AG08396 (cell line): ENCODE measurements around the gene EIF2S1.
"Not testable (repeated sequence)": the region's sequence is repeated elsewhere in the genome, so short reads cannot be mapped to it uniquely, and the experiment has no call there.

Experiments used
- DNase-seq: peaks from one replicate; pipeline ENCODE4 v3.0.0; 2012; ENCODE audit warnings: low spot score, mixed read lengths

EIF2S1 gene

DNA sequence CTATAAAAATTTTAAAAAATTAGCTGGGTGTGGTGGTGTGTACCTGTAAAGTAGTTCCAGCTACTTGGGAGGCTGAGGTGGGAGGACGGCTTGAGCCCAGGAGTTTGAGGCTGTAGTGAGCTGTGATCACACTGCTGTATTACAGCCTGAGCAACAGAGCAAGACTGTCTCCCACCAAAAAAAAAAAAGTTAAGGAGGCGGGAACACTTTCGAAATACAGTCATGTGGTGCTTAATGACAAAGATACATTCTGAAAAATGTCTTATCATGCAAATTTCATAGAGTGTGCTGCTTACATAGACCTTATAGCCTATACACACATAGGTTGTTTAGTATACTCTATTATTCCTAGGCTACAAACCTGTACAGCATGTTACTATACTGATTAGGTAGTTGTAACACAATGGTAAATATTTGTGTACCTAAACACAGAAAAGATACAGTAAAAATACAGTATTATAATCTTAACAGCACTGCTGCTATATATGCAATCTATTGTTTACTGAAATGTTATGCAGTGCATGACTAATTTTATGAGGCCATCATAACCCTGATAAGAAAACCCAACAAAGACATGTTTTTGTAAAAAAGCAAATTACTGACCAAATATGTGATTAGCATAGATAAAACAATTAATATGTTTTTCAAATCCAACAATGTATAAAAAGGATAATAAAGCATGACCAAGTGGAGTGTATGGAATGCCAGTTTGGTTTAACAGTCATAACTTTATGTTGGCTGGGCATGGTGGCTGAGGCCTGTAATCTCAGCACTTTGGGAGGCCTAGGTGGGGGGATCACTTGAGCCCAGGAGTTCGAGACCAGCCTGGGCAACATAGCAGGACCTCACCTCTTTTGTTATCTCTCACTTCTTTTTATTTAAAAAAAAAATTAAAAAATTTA lies 11.4 kb downstream of the EIF2S1 start:
- DNase-seq: no peak

- no peak for DNase-seq
These were observed 12.7 kb downstream of the EIF2S1 start for GRCh38 chr14:67372833-67373232.

DNA sequence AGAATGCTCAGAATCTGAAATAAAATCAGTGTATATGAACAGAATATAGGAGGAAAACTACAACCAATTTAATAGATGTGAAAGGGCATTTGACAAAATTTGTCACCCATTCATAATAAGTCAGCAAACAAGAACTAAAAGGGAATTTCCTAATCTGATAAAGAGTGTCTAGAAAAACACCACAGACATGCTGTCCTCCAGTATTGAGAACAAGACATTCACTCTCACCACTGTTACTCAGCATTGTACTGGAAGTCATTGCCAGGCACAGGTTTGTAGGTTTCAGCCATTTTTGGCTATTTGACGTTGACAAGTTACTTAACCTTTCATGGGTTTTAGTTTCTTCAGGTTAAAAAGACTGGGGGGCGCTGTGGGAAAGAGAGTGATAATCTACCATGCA lies 13.2 kb downstream of the EIF2S1 start:
- no peak for DNase-seq

DNA sequence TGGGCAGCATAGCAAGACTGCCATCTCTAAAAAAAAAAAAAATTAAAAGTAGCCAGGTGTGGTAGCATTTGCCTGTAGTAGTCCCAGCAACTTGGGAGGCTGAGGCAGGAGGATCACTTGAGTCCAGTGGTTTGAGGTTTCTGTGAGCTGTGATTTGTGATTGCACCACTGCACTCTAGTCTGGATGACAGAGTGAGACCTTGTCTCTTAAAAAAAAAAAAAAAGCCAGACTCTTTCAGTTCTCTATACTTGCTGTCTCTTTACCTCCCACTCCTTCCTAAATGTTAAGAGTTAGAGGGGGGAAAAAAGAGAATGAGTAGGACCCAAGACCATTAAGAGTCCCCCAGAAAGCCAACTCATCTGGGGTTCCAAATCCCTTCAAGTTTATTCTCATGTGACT lies 17.8 kb downstream of the EIF2S1 start:
- no peak for DNase-seq

- DNase-seq: no peak
These were observed 25.0 kb downstream of the EIF2S1 start for GRCh38 chr14:67385120-67385519.

DNA sequence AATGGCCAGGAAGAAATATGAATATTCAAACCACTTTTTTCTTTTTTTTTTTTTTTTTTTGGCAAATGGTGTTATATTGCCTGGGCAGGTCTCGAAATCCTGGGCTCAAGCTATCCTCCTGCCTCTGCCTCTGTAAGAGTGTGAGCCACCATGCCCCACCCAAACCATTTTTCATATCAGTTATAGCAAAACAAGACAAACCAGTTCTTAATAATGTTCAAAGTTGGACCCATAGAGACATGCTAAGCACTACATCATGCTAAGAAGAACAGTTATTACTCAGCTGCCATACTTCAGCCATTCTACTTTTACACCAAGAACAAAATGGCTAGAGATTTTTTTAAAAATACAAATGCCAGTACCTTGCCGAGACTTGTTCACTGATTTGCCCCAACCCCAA lies 25.5 kb downstream of the EIF2S1 start:
- no peak for DNase-seq

DNA sequence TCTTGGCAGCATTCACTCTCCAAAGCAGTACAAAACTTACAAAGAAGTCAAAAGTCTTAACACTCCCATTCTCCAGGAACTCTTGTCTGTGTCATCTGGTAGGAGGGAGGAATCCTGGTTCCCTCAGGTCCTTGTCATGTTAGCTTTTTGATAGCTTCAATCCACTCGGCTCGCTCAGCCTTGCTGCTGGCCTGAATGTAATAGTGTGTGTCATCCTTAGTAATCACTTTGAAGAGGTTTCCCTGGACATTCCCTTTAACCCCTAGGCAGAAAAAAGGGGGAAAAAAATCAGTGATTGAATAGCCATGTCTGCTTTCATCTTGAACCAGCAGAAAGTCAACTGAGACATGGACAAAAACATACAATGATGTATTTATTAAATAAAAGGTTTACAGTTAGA lies 27.1 kb downstream of the EIF2S1 start:
- no peak for DNase-seq

DNA sequence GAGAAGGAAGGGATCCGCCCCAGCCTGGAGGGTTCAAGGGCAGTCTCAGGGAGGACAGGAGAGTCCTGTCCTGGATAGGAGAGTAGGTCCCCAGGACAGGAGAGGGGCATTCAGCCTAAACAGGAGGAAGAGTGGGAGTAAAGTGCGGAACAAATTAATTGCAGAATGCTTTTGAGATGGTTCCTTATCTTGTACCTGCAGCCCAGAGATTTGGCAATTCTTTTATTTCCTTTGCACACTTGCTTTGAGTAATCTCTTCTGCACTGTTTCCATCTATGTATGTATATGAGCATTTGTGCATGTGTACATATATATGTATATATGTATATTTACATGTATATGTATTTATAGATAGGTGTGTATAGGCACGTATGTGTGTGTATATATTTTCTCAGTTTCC lies 29.1 kb downstream of the EIF2S1 start:
- no peak for DNase-seq

DNA sequence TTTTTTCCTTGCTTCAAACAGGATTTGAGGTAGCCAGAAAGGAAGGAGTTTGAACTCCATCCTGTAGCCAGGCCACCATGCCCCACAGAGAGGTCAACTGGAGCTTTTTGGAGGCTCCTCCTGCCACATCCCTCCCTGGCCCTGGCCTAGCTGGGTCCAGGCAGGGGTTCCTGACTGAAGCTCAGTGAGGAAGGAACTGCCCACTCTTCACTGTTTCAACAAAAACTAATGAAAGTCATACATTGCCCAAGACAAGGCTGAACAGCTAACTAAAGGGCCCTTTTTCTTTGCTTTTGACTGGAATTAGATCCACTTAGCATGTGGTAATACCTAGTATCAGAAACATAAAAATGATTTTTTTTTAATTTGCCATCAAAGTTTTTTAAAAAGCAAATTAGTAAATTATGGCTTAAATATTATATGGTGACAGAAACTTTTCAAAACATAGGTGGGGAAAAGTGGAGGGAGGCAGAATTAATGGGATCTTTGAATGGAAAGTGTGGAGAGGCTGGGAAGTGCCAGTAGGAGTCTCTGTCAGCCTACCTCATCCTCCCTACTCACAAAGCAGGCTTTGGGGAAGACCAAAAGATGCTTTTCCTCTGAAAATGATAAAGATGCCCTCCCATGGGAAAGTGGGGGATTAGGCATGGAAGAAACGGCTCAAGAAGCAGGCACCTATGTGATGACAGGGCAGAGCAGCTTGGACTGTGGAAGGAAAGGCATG lies 29.8 kb downstream of the EIF2S1 start:
- no peak for DNase-seq

GRCh38 chr14:67391268-67391667 lies 31.1 kb downstream of the EIF2S1 start:
- DNase-seq: no peak

DNA sequence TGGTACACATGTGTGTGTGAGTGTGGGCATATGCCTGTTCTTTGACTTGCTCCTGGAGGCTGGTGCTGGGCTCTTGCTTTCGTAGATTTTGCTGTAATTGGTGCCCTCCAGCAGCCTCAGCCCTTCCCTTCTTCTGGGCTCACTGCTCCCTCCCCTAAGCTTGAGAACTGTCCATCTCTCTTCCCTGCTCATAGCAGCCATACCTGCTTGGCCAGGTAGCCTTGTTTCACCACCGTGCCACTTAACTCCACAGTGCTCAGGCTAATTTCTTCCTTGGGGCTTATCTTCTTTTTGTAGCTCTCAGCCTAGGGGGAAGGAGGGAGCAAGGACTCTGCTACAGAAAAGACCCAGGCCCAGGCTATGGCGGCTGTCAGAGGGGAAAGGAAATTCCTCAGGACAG lies 32.0 kb downstream of the EIF2S1 start:
- no peak for DNase-seq

- DNase-seq: no peak
These were observed 32.7 kb downstream of the EIF2S1 start for GRCh38 chr14:67392800-67393199.

DNA sequence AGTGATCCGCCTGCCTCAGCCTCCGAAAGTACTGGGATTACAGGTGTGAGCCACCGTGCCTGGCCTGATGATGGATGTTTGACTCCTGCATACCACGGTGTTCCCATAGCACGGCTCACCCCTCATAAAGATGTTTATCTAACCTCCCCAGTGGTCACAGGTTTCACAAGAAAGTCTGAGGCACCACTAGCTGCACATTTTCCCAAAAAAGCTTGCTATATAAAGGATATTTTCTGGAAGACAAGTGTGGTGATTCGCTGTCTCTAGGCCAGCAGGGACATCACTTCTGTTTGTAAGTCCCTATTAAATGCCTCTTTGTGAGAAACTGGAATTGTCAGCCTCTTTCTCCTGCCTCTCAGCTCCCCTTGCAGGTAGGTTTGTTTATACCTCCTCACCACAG lies 33.6 kb downstream of the EIF2S1 start:
- no peak for DNase-seq

DNA sequence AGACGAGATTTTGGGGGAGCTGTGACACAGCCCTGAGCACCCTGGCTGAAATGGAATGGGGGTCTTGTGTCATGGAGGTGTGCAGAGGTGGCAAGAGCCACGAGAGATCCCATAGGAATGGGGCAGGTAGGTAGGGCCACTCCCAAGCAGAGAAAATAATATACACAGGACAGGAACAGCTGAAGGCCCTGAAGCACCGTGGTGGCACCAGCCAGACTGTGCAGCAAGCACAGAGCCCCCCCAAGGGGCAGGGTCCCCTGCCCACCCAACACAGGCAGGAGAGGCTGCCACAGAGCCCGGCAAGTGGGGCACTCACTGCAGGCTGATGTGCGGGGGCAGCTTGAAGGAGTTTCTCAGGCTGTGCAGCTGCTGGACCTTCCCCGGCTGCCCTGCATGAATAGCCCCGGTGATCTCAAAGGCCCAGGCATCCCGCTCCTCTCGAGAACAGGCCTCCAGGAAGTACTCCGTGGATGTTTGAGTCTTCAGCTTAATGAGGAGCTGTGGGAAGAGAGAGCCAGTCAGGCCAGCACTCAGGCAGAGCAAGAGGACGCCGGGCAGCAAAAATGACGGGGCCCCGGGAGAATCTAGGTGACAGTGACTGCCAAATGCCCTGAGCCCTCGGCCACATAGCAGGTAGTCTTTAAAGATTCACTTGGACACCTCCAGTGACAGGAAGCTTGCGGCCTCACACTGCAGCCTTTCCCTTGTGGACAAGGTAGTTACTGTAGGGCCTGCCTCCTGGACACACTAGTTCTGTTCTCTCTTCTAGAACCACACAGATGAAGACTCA lies 35.2 kb downstream of the EIF2S1 start:
- no peak for DNase-seq

GRCh38 chr14:67395876-67396189 lies 35.7 kb downstream of the EIF2S1 start:
- DNase-seq: no peak

DNA sequence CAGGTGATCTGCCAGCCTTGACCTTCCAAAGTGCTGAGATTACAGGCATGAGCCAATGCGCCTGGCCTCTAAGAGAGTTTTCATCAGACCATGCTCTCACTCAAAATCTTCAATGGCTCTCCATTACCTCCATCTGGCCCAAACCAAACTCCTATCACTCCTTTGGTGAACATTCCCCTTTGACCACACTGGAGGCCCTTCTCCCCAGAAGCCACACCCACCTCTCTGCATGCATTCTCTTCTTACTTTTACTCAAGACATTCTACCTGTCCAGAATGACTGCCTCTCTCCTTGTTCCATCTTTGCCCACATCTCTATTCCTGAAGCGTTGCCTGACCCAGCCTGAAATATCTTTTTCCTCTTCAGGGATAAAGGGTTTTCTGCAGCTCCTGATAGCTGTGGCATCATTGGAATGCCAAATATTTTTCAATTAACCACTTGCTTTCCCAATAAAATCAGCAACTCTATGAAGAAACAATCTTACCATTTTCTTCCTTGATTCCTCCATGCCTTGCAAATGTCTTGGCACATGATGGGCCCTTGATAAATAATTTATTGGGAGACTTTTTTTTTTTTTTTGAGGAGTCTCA lies 36.3 kb downstream of the EIF2S1 start:
- peak; percentile 41 for DNase-seq

DNA sequence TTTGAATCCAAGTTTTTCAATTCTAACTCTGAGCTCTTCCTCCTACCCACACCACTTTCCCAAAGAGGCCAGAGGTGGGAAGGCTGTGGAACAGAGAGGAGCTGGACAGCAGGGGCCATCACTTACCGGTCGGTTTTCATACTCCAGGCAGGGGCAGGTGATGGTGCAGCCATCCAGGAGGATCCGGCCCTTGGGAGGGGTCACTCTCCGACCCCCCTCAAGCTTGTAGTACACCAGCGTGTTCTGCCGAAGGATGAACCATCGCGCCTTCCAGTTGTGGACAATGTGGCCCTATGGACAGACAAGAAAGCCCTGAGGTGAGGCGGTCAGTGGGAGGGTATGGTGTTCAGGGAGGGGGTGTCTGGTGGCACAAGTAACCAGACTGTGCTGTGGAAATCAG lies 37.4 kb downstream of the EIF2S1 start:
- no peak for DNase-seq

- no peak for DNase-seq
These were observed 40.3 kb downstream of the EIF2S1 start for GRCh38 chr14:67400434-67400833.

DNA sequence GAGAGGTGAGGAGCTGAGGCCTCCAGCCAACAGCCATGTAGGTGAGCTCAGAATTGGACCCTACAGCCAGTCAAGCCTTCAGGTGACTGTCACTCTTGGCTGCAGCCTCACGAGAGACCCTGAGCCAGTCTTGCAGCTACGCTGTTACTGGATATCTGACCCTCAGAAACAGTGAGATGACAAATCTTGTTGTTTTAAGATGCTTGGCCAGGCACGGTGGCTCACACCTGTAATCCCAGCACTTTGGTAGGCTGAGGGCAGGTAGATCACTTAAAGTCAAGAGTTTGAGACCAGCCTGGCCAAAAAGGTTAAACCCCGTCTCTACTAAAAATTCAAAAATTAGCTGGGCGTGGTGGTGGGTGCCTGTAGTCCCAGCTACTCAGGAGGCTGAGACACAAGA lies 45.6 kb downstream of the EIF2S1 start:
- DNase-seq: no peak

- DNase-seq: not testable (repeated sequence)
These were observed 48.1 kb downstream of the EIF2S1 start for GRCh38 chr14:67408122-67408801.

DNA sequence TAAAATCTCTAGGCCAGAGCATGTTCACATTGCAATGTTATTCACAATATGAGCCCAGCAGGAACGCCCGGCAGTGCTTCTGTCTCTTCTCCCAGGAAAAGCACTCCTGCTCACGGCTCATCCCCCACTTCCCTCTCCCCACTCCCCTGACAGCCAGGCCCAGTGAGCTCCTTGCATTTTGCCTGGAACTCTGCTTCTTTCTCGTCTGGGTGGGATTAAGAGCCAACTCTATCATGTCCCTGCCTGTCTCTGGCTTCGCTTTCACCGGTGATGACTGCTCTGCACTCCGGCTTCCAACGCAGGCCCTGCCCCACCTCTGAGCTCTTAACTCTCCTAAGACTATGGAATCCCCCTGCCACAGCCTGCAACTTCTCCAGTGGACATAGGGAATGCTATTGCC lies 49.3 kb downstream of the EIF2S1 start:
- DNase-seq: no peak

- DNase-seq: no peak
These were observed 50.2 kb downstream of the EIF2S1 start for GRCh38 chr14:67410313-67410712.
